ENCODE results near the gene TRIM14. TPM values are rescaled to one million over a fixed set of nuclear protein-coding genes. Genes with fewer than 3 reads are reported as not detected.
"Not testable (repeated sequence)": the region's sequence is repeated elsewhere in the genome, so short reads cannot be mapped to it uniquely, and the experiment has no call there.

The TRIM14 gene
- total RNA-seq, 1 experiment from 2014 or later = 17.8 TPM

DNA sequence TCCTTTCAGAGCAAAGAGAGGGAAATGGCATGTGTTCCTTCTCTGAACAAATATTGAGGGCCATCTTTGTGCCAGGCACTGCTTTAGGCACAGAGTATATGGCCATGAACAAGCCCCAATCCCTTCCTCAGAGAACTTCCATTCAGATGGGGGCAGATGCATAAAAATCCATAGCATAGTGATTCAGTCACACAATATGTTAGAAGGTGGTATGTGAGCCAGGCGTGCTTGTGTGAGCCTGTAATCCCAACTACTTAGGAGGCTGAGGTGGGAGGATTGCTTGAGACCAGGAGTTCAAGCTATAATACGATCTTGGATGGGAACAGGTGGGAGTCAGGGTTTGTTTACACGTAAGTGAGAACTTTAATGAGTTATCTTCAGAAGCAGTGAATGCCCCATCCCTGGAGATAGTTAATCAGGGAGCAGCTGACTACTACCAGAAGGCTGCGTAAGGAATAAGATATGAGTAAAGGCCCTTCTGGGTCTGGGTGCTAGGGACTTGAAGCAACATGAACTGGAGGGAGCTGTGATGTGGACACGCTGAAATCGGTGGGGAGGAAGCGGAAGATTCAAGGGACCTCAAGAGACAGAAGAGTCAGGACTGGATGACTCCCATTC lies 35.3 kb downstream of the TRIM14 start:
- DNase-seq (ENCODE audit: low spot score) = no peak

DNA sequence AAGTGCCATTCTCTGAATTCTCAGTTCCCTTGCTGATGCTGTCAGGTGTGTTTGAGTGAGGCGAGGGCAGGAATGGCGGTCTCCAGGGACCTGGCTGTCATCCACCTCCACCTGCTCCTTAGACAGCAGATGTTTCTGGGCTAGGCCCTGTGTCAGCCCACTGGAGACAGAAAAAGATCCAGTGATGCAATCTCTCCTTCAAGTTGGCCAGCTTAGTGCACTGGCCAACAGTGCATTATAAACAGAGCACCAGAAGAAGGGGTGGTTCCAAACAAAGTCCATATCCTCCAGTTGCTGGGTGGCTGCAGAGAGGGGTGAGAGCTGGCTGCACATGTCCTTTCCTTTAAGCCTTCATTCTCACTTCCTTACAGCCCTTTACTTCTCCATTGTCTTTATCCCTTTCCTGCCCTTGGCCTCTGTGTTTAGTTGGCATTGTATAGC lies 35.9 kb downstream of the TRIM14 start:
- no peak for DNase-seq (ENCODE audit: low spot score)

GRCh38 chr9:98081477-98082219 lies 37.4 kb downstream of the TRIM14 start:
- no peak for DNase-seq (ENCODE audit: low spot score)

- DNase-seq (ENCODE audit: low spot score) = no peak
Observed at GRCh38 chr9:98080780-98081179, 38.2 kb downstream of the TRIM14 start.

DNA sequence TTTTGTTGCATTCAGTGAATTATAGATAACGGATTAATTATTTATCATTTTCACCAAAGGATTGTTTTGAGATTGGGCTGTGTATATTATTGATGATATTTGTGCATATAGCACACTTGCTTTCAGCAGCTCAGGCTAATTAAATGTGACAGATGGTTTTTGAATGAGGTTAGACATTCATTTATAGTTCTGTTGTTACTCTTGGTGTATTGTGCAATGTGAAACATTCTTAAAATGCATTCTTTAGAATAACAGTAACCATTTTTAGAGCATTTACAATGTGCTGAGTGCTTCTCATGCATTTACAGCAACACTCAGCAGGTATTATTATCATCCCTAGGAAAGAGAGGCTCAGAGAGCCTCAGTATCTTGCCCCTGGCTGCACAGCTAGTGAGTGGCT lies 38.7 kb downstream of the TRIM14 start:
- no peak for DNase-seq (ENCODE audit: low spot score)

DNA sequence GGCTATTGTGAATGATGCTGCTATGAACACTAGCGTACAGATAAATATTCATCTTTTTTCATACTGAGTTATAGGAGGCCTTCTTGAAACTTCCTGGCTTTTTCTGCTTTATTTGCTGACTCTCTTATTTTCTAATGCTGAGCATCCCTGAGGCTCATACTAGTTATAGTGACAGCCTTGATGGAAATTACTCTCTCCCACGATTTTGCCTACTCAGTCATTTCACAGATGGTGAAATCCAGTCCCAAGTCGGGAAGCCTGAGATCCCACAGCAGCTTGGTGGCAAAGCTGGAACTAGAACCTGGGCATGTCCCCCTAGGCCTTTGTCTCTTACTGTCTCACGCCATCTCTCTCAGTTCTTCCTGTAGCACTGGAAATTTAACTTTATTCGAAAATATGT lies 40.1 kb downstream of the TRIM14 start:
- DNase-seq (ENCODE audit: low spot score) = no peak

DNA sequence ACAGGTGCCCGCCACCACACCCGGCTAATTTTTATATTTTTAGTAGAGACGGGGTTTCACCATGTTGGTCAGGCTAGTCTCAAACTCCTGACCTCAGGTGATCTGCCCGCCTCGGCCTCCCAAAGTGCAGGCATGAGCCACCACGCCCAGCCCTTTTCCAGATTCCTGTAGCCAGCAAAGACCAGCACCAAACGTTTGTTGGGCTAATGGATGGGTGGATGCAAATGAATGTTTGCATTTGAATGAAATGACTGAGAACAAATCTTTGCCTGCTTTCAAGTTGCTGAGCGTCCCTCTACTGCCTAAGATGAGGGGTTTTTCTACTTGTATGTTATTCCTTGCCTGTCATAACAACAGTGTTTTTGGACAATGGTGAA lies 42.5 kb downstream of the TRIM14 start:
- not testable (repeated sequence) for DNase-seq (ENCODE audit: low spot score)

DNA sequence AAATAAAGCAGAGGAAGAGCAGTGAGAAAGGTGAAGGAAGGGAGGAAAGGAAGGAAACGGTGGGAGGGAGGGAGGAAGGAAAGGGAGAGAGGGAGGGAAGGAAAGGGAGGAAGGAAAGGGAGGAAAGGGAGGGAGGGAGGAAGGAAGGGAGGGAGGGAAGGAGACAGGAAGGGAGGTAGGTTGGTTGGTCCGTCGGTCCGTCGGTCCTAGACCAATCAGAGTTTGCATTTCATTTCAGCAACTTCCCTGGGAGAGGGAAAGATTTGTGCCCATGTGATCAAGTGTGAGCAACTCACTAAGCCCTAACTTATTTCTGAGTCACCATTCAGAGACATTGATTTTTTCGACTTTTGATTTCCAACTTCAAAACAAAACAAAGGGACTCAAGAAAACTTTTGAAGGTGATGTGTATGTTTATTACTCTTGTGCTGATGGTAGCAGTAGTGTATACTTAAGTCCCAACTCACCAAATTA lies 43.7 kb downstream of the TRIM14 start:
- DNase-seq (ENCODE audit: low spot score) = peak; percentile 40

- no peak for DNase-seq (ENCODE audit: low spot score)
Observed at GRCh38 chr9:98074115-98074990, 44.7 kb downstream of the TRIM14 start.

GRCh38 chr9:98071737-98072136 lies 47.3 kb downstream of the TRIM14 start:
- no peak for DNase-seq (ENCODE audit: low spot score)

DNA sequence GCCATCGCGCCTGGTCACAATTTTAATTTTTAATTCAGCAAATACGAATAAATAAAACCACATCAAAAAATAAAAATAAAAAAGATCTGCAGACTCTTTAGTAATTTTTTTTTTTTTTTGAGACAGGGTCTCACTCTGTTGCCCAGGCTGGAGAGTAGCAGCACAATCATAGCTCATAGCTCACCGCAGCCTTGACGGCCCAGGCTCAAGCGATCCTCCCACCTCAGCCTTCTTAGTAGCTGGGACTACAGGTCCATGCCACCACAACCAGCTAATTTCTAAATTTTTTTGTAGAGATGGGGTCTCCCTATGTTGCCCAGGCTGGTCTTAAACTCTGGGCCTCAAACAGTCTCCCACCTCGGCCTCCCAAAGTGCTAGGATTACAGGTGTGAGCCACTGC lies 48.3 kb downstream of the TRIM14 start:
- no peak for DNase-seq (ENCODE audit: low spot score)

DNA sequence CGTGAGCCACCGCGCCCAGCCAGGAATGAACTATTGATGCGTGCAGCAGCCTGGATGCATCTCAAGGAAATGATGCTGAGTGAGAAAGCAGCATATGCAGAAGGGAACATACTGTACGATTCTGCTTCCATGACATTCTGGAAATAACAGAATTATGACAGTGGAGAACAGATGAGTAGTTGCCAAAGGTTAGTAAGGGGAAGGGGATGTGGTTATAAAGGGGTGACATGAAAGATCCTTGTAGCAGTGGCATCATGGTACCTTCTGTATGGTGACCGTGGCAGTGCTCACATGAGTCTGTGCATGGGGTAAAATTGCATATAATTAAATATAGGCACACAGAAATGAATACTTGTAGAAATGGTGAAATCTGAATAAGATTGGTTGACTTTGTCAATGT lies 49.5 kb downstream of the TRIM14 start:
- DNase-seq (ENCODE audit: low spot score) = no peak

DNA sequence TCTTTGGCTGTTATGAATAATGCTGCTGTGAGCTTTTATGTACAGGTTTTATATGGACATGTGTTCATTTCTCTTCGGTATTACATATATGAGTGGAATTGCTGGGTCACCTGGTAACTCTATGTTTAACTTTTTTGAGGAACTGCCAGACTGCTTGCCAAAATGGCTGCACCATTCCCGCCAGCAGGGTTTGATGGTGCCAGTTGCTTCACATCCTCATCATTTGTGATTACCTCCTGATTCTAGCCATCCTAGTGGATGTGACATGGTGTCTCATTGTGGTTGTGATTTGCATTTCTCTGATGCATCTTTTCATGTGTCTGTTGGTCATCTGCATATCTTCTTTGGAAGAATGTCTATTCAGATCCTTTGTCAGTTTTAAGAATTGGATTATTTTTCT lies 51.8 kb downstream of the TRIM14 start:
- no peak for DNase-seq (ENCODE audit: low spot score)

GRCh38 chr9:98066235-98066634 lies 52.8 kb downstream of the TRIM14 start:
- DNase-seq (ENCODE audit: low spot score) = no peak

GRCh38 chr9:98064623-98065392 lies 54.2 kb downstream of the TRIM14 start:
- DNase-seq (ENCODE audit: low spot score) = no peak

DNA sequence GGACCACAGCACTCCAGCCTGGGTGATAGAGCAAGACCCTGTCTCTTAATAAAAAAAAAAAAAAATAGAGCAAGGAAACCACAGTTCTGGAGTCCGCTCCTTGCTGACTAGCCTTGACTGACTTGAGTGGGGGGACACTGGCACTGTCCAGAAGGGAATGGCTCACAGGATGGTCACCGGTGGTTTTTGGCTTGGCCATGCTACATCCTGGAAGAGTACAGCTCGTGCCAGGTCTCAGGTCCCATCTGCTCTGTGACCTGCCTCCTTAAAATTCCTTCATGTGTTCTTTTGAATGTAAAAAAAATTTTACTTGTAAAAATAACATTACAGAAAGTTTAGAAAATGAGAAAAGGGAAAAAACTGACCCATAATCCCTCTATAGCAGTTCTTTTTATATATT lies 56.9 kb downstream of the TRIM14 start:
- no peak for DNase-seq (ENCODE audit: low spot score)

GRCh38 chr9:98057138-98057799 lies 61.8 kb downstream of the TRIM14 start:
- no peak for DNase-seq (ENCODE audit: low spot score)

DNA sequence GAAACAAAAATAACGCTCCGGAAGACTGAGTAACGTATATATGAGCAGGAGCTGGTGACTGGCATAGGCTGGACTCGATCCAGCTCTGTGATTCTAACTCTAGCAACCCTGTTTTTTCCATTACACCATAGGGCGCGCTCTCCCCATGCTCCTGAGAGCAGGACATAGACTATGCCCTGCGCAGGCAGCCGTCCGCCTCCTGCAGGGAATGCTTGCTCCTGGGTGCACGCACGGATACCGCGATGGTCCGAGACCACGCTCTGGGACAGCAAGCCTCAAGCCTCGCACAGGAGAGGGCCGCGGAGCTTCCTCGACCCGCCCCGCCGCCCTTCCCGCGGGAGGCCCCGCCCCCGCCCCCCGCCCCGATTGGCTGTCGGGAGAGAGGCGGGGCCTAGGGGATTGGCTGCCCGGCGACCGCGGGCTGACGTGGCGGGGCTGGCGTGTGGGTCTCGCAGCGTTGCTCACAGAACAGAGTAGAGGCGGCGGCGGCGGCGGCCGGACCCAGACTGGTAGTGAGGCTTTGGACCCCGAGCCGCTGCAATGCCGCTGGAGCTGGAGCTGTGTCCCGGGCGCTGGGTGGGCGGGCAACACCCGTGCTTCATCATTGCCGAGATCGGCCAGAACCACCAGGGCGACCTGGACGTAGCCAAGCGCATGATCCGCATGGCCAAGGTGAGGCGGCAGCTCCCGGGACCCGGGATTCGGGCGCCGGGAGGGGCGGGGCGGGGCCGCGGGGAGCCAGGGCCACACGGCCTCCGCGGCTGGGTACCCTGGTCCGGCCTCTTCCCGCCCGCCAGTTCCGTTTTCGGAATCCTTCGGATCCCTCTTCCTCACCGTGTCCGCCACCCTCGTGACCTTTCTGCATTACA lies 62.5 kb downstream of the TRIM14 start, which contains the start of gene NANS:
TSS of gene NANS (plus strand) at position 464 of the 869 bp plus-strand sequence. CDS start at position 541, 77 bp downstream.
- DNase-seq (ENCODE audit: low spot score) = peak; percentile 96

DNA sequence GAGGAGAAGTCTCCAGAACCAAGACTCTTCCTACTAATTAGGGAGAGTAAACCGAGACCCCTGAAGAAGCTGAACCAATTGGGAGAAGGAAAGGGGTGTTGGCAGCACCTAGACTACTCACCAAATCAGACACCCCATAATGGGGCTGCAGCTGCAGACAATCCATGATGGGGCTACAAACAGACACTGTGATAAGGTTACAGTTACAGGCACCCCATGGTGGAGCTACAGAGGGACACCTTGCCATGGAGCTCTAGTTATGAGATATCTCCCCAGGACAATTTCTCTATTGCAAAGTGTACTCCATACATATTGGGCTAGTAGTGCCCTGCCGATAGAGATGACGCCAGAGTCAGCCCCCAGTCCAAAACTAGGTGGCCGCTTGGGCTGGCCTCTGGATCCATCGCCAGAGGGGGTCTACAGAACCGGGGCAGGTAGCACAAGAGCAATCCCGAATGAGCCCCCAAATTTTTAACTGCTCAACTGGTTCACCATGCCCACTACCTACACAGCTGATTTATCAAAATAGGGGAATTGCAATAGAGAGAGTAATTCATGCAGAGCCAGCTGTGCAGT lies 64.6 kb downstream of the TRIM14 start:
- DNase-seq (ENCODE audit: low spot score) = no peak

DNA sequence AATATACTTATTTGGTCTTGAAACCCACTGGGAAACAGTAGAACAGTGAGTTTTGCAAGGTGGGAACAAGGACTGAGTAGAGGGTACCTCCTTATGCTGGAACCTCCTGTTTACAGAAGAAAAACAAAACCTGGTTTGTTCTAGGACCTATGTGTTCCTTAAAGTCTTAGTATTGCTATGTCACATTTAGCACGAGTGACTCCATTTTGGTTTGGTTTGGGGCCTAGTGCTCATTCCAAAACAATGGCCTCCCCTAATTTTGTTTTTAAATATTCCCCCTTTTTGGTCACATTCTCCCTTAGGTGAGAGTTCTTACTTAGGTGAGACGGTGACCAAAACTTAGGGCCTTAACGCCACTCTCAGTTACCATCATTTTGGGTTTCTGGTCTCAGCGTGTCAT lies 68.7 kb downstream of the TRIM14 start:
- no peak for DNase-seq (ENCODE audit: low spot score)
